Thyroid gland (tissue), 4 donors: ENCODE data around the gene CXorf49B.

Experiments used
- CTCF ChIP-seq, 6 experiments: fragments of 200-600 bp in 3 of 6; fragments of 450-650 bp in 3 of 6; sonication (generic) in 3 of 6; IDR thresholded peaks; one replicate each; pipeline ENCODE4 v1.5.1; 2016 to 2019; ENCODE audit warnings: antibody characterized with exemption in 6 of 6, mild to moderate bottlenecking in 2 of 6, inconsistent platforms in 1 of 6, moderate library complexity in 1 of 6
- POLR2A ChIP-seq, 2 donors: fragments of 450-650 bp; IDR thresholded peaks; one replicate each; pipeline ENCODE4 v1.6.1; 2017; ENCODE audit warnings: antibody characterized with exemption in 2 of 2, mild to moderate bottlenecking in 2 of 2, moderate library complexity in 1 of 2

GRCh38 chrX:71815906-71816156, 52.7 kb downstream of the CXorf49B start:
- TF ChIP-seq CTCF (IDR thresholded peaks at IDR 0.05) (no peak), POLR2A (IDR thresholded peaks at IDR 0.05) (no peak)
